Activated effector memory CD4-positive, alpha-beta T cell treated with anti-CD3 and anti-CD28 coated beads, Interleukin-2, amount 50 U/mL, for 16 hours (primary cell): ENCODE data around the gene KRT78.
"Not testable (repeated sequence)": the region's sequence is repeated elsewhere in the genome, so short reads cannot be mapped to it uniquely, and the experiment has no call there.

ENCODE experiments used
- DNase-seq: peaks from one replicate; pipeline ENCODE4 v3.0.0-alpha.2; 2020

The KRT78 gene

DNA sequence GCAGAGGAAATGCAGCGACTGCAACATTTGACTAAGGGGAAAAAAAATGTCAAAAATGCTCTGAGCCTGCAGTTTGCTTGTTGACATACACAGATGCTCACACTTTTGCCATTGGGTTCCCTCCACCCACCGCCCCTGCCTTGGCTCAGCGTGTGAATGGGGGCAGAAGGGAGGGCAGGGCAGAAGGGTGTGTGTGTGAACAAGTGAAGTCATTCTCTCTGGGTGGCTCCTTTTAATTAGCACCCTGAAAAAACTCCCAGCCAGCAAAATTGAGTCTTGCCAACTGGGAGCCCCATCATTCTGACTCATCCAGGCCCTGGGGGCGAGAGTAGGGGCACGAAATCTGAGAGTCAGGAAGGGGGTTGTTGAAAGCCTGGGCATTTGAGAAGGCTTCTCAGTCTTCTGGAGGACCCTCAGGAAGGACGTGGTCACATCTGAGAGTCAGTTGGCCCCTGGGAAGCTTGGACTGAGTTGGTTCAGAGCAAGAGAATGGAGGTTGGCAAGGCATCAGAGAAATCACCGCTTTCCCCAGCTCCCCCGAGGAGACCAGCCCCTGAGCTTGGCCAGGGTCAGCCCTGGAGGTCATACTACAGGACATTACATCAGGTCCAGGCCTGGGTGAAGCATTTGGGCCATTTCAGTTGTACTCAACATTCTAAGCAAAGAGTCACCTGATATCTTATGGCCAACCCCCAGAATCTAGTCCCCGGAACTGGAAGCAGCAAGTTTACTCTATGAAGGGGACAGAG lies 22.7 kb upstream of the KRT78 start:
- DNase-seq = no peak

DNA sequence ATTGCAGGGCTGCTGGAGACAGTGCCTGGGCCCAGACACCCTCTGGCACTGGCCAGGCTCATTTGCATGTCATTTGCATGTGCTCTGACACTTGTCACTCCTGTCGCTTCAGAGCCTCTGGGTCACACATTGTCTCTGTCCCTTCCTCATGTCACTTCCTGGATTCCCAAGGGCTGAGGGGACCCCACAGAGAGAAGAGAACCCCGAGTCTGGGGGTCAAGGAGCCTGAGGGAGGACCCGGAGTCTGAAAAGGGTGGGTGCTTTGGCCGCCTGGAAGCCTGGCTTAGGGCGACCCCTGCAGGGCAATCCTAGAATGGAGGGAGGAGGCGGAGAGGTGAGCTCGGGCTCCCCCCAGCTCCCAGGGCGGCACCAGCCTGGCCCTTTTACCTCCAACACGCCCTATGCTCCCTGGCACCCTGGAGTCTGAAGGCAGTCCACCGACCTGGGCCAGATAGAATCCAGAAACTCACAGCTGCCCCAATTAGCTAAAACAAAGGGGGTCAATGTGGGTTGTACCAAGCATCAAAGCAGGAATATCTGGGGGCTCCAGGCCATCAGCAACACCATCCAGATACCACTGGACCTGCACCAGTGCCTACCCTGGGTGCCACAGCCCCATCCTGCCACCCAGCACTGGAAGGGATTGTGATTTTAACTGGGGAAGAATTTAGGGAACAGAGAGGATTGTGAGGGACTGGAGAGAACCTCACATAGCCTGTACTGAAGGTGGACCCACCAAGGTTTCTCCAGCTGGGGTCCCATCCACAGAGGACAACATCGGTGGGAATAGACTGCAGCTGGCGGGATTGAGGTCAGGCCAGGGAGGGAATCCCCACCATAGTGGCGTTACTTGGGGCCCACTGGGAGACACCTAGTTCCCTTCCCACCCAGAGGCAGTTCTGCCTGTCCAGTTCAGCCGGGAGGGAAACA lies 21.8 kb upstream of the KRT78 start:
- DNase-seq = peak; percentile 90

DNA sequence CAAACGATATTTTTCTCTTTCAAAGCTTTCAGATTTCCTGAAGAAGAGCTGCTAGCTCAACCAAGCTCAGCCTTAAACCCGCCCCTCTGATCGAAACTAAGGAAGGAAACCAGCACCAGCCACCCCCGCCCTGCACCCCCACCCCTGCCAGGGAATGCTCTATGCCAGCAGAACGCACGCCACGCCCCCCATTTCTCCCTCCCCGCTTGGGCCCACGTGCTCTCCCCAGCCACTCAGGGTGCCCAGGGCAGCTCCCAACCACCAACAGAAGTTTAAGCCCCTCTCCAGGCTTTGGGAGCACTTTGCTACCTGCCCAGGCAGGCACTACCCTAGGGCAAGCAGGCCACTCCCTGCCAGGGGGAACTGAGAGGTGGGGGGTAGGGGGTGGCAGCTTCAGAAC lies 18.8 kb upstream of the KRT78 start:
- DNase-seq = peak; percentile 67

DNA sequence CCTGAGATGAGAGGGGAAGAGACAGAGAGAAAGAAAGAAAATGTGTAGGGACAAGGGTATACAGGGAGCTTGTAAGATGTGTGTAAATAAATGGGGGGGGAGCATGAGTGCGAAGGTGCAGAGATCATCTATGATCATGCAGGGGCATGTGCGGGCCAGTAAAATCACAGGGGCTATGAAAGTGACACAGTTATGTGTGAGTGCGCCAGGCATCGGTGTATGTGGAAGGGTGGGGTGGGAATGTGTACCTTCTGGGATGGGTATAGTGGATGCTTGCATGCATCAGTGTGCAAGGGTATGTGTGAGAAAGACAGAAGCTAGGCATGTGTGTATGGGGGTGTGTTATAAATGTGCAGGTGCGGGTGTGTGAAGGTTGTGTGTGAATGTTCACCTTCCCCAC lies 18.4 kb upstream of the KRT78 start:
- DNase-seq = no peak

DNA sequence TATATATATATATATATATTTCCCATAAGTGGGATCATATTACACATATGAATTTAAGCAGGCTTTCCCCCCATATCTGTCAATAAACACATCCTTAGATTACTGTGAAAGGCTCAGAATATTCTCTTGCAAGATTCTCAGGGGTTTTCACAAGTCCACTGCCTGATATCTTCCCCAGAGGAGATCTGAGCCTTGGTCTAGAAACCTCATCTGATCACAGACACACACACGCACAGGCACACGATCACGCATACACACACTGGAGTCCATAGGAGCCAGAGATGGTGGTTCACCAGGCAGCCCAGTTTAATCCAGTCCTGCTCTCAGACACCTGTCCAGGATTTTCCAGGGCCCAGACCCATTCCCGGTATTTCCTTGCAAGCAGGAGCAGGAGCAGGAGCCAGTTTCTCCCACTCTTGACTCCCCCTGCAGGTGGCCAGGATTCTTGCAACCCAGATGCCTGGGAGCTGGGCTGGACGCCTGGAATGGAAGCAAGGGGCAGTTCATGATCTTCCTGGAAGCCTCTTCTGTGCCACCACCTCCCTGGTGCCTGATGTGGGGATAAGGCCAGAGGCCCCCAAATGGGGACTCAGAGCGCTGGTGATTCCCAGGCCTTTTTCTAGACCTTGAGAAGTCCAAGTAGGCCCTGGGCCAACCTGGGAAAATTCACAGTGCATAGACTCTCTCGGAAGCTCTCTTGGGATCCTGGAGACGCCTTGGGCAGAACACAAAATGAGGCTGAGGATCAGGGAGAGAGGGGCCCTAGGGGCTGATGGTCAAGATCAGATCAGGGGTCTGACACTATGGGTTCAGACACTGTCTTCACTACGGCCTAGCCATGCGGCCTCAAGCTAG lies 16.5 kb upstream of the KRT78 start:
- DNase-seq = no peak

DNA sequence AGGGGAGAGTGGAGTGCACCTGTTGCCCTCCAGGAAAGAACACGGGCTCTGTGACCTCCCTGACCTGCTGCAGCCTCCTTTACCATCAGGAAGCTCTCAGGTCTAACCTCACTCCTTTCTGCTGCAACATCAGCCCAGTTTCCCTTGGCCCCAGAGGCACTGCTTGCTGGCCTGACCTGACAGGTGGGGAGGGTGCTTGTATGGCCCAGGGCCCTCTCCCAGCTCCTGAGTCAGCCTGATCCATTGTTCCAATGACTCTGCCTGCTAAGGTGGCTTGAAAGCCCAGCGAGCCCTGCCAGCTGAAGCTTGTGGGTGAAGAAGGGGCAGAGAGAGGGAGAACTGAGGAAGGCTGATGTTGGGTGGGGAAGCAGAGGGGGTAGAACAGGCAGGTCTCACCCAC lies 13.2 kb upstream of the KRT78 start:
- DNase-seq = no peak

DNA sequence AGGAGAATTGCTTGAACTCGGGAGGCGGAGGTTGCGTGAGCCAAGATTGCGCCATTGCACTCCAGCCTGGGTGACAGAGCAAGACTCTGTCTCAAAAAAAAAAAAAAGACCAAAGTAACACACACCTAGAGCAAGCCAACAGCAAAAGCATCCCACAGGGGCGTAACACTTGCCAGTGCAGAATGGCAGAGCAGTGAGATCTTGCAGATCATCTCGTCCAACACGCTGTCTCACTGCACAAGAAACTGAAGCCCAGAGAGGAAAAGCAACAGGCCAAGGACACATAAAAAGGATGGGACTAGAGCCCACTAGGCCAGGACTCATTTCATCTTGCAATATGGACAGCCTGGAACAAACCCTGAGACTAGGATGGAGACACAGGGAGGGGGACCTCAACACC lies 12.7 kb upstream of the KRT78 start:
- no peak for DNase-seq

DNA sequence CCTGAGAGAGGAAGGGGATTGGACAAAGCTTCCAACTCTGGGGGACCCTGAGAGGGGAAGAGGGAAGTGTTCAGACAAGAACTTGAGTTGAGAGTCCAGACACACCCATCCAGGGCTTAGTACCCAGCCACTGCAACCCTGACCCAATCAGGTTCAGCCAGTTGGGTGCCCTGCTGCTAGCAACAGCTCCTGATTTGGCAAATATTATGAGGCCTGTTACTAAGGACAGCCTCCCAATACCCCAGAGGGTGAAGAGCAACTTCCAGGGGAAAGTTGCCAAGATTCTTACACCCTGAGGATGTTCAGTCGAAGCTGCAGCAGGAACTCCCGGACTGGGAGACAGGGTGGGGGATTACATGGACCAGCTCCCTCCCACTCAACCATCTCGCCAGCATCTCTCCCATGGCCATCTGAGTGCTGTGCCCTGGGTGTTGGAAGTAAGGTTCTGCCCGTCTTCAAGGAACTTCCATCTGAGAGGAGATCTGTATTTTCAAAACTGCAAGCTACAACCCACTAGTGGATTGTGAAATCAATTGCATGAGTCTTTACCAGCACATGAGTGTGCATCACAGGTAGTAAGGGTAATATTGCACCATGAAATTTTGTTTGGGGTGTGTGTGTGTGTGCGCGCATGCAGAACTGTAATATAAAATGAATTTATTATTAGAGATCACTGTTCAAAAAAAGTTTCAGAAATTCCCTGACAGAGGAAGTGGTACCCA lies 11.5 kb upstream of the KRT78 start:
- DNase-seq = no peak

DNA sequence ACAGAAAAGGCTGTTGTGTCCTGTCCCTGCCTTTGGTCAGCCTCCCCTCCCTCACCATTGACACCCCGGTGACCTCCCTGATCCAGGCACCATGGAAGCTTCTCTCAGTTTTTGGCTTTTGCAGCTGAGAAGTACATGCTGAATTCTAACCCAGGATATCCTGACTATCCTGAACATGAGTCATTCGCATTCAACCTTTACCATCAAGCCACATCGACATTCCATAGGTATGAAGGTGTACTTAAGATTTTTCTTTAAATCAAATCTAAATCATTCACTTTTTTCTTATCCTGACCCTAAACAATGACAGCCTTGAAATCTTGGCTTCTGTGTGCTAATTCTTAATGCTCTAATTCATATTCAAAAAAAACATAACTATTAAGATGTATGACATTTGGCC lies 8.7 kb upstream of the KRT78 start:
- DNase-seq = no peak

DNA sequence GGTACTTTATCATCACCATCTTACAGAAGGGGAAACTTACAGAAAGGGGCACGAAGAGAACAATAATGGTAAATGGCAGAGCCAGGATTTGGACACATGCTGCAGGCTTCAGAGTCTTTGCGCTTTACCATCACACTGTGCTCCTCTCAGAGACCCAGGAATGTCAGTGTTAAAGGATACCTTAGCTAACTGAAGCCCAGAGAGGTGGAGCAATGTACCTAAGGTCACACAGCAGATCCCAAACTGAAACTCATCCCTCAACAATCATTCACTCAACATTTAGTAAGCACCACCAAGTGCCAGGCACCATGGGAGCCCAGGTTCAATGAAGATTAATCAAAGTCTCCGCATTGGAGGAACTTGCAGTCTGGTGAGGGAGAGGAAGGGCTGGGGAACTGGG lies 8.0 kb upstream of the KRT78 start:
- DNase-seq = no peak

DNA sequence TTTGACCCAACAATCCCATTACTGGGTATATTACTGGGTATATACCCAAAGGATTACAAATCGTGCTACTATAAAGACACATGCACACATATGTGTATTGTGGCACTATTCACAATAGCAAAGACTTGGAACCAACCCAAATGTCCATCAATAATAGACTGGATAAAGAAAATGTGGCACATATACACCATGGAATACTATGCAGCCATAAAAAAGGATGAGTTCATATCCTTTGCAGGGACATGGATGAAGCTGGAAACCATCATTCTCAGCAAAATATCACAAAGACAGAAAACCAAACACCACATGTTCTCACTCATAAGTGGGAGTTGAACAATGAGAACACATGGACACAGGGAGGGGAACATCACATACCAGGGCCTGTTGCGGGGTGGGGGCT lies 7.3 kb upstream of the KRT78 start:
- DNase-seq = not testable (repeated sequence)

DNA sequence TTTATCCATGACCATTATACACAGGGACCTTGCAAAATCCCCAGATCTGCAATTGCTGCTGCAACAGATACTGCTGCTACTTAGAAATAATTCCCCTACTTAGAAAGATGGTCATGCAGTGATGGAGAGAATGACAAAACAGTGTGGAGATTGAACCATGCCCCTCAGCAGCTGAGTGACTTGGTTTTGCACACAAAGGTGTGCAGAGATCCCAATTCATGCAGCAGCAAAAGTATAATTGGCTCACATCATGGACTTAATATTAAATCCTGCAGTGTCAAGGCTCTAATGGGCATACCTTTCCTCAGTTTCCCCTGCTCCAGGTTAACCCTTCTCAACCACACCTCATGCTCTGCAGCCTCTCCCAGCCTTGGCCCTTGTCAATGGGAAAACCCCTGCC lies 3.0 kb upstream of the KRT78 start:
- no peak for DNase-seq

DNA sequence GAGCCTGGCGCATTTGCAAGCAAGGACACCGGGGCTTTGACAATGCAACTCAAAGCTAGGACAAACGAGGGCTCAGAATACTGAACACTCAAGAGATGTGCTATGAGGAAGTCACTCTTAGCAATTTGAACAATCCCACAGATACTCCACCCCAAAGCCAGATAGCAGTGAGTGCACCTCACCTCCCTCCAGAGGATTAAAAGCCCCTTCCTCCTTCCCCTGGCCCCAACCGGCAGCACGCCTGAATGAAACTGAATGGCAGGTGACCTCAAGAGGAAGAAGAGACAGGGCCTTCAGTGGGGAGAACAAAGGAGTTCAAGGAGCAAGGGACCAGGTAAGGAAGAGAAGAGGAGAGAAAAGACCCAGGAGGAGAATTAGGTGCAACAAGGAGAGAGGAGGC lies 1.9 kb upstream of the KRT78 start:
- DNase-seq = no peak

DNA sequence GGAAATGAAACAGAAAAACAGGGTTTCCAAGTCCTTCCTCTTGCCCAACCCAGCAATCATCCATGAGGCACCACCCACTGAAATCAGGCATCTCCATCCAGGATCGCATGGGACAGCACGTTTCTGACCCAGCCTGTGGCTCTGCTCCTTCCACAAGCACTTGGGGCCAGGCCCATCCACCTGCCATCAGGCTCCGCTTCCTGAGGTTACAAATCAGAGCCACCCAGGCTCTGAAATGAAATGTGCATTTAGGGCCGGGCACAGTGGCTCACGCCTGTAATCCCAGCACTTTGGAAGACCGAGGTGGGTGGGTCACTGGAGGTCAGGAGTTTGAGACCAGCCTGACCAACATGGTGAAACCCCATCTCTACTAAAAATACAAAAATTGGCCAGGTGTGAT lies 717 bp upstream of the KRT78 start:
- no peak for DNase-seq

DNA sequence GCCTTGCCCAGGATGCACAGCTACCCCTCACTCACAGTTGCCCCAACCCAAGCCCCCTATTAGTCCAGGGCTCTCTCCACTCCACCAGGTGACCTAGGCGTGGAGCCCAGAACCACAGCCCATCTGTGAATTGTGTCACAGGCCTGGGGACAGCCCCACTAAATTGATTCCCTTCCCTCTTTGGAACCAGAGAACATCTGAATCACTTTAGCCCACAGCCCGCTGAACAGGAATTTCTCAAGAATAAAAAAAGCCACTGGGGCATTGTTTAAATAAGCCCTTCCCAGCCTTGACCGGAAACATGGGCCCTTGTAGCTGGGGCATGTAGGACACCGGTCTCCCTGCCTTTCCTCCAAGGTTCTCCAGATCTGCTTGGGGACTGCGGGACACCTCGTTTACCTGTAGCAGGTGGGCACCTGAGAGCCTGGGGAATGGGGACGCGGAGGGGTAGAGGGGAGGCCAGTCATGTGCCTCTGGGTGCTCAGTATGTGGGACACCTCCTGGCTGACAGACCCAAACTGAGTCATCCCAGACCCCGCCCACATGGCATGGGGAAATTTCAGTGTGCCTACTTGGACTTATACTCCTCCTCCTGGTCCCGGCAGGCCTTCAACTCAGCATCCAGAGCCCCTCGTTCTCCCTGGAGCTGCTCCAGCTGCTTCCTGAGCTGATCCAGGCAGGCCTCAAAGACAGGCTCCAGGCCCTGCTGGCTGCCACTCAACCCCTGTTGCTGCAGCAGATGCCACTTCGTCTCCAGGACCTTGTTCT lies 1.3 kb downstream of the KRT78 start:
- DNase-seq = no peak

DNA sequence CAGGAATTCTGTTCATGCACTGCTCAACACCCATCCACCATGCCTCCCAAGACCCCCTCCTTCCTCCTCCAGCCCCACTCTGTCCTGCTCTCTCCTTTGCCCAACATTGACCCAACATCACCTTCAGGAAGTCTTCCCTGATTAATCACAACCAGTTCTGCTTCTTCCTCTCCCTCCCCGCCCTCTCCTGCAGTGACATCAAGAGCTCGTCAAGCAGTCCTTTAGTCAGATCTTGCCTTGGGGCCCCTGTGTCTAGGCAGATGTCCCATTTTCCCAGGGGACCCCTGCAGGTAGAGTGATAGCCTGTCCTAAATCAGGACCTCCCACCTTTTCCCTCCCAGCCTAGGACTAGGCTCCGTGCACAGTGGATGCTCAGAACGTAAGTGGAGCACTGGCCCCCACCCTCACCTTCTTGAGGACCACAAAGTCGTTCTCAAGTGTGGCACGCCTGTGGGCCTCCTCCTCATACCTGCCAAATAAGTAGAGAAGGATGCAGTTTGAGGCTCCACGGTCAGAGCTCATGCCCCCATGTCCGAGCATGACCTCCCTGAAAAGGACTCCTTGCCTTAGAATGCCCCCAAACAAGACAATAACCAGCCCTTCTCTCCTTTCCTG lies 2.3 kb downstream of the KRT78 start:
- DNase-seq = no peak

DNA sequence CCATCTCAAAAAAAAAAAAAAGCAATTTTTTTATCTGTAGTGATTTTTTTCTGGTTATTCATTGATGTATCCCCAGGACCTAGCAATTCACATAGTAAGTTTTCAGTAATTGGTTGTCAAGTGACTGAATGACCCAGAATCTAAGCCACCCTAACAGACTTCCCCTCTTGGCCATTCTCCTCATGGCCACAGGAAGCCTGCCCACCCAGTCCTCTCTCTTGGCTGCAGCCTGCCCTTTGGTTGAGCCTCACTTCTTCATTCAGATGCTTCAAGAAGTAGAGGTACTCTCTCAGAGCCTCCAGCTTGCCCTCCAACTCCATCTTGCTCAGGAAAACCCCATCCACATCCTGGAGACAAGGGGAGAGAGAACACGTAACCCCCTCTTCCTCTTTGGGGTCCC lies 2.8 kb downstream of the KRT78 start:
- no peak for DNase-seq

DNA sequence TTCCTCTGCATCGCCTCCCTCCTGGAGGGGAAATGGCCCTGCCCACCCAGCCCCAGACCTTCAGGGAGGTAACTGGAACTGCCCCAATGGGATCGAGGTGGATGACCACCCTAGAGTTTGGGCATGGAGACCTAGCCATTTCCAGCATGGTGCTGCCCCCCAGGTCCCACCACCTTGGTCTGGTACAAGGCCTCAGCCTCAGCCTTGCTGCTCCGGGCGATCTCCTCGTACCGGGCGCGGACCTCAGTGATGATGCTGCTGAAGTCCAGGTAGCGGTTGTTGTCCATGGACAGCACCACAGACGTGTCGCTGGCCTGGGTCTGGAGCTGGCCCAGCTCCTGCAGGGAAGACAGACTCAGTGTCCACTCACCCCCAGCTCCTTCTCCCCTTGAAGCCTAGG lies 4.4 kb downstream of the KRT78 start:
- no peak for DNase-seq

DNA sequence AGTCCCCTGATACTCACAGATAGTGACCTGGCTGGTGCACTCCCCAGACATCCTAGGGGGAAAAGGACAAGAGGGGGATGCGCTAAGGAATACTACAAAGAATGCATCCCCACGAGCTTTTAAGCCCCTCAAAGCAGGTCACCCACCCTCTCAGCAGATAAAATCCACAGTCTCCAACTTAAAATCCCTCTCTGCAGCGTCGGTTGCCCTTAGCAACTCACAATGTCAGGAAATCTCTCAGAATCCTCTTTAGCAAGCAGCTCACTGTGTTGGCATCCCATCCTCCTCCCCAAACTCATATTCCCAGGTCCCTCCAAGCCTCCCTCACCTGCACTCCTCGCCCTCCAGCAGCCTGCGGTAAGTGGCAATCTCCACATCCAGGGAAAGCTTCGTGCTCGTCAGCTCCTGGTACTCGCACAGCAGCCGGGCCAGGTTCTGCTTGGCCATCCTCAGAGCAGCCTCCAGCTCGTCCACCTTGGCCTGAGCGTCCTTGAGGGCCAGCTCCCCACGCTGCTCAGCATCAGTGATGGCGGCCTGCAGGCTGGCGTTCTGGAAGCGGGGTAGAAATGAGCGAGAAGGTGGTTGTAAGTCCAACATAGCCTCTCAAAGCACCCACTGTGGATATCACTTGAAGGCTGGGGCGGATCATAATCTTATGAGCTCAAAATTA lies 9.2 kb downstream of the KRT78 start:
- DNase-seq = no peak

DNA sequence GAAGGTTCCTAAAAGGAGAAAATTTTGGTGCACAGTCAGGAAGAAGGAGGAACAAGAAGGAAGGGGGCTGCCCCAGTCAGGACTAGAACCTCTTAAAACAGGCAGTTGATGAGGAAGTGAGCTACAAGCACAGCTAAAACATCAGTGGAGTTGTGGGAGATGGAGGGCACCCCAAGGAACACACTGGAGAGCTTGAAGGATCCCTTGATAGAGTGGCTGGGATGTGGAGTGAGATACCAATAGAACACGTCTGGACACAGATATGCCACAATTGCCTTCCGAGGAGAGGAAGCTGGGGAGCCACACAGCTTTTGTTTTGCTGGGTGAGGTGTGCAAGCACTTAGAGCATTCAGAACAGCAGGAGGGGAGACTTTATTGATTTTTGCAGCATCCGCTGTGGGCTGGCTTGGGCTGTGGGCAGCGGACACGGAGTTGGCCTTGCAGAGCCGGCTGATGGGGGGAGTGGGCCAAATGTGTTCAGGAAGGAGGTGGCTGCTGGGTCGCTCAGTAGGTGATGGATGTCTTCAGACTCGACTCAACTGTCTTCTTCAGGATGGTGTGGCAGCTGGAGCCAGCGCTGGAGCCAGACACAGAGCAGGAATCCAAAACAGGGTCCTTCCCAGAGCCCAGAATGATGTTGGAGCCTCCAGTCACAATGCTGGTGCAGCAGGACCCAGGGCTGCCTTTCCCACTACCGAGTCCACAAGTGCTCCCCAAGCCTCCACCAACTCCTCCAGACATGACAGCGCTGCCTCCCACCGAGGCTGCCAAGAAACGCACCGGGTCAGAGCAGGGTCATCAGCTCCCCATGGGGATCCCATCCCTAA lies 10.0 kb downstream of the KRT78 start:
- DNase-seq = no peak
